ENCODE measurements around the gene CCDC80. TPM values are rescaled to one million over a fixed set of nuclear protein-coding genes. Genes with fewer than 3 reads are reported as not detected.

The CCDC80 gene
- total and polyA plus RNA-seq, 9 of the 15 experiments (the other 6 are each of a cell fraction or from before 2014, with no cell fraction given): 0.17 to 2.0 (median 1.1) TPM

DNA sequence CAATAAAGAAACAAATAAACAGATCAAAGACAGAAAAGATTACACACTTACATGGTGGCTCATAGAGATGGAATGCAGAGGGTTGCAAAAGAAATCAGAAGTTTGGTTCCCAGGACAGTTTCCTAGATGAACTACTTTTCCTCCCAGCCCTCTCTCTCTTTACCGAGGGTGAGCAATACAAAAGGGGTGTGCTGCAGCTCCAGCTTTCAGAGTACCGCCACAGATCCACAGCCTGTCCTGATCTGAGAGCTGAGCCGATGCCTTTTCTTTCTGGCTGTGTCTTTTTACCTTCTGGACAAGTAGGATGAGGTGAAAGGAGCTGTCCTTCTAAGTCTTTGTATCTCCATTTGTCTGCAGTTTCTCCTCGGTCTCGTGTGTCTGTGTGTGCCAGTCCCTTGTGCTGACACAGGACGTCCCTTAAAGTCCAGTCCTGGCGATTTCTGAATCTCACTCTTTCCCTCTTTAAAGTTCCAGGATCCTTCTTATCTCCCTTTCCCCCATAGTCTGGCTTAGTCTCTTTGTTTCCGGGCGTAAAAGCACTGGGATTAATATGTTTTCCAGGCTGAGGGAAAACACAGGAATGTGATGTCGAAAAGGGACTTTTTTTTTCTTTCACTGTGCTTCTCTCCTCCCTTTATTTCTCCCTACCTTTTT, 540 bp downstream of the CCDC80 start:
- intact Hi-C loops (cut with micrococcal nuclease) (loop anchor here (5.0 to 10.0 kb wide), 2 partner anchors 54 to 647 kb away; no protein-coding TSS in a partner anchor), in situ Hi-C loops (cut with MboI) (loop anchor here (10.0 to 25.0 kb wide), 3 partner anchors 94 to 622 kb away; no protein-coding TSS in a partner anchor)
- no peak for ATAC-seq
- Histone ChIP-seq H4K20me1 (replicated peaks; ENCODE audit: control insufficient read depth, insufficient read depth, low read length) (no peaks in the 10 kb centered on the region), H3K79me2 (ENCODE audit: control insufficient read depth, insufficient read depth, low read length) (no peaks in the 10 kb centered on the region), H3K27ac (ENCODE audit: extremely low read depth, low read depth, low read length) (no peak overlapping the region), H3K36me3 (ENCODE audit: control insufficient read depth, insufficient read depth, low read length) (no peaks in the 10 kb centered on the region), H3K27me3 (ENCODE audit: control insufficient read depth in 2 of 2, insufficient read depth in 2 of 2, low read length in 2 of 2) (peaks cover 0 to 7% of the 10 kb centered on the region in 2 experiments; a peak in 2 of 5 replicates), H3K4me2 (ENCODE audit: insufficient read depth, low read length) (peak overlapping the region; percentile 3), H3K9me3 (replicated peaks; ENCODE audit: control insufficient read depth, insufficient read depth, low read depth, low read length) (no peaks in the 10 kb centered on the region), H3K4me3 (no peak overlapping the region), H3K4me1 (replicated peaks in 1 of 2; ENCODE audit: control insufficient read depth in 2 of 2, insufficient read depth in 2 of 2, low read length in 2 of 2) (peaks cover 0 to 7% of the 10 kb centered on the region in 2 experiments; a peak in 3 of 5 replicates), H3K9ac (ENCODE audit: insufficient read depth in 1 of 2, low read depth in 2 of 2, low read length in 2 of 2) (no peak overlapping the region), H2AFZ (ENCODE audit: low read depth, low read length) (peak overlapping the region; percentile 53), H3K9me1 (ENCODE audit: control insufficient read depth, insufficient read depth, low read length) (no peaks in the 10 kb centered on the region)
- no peak for DNase-seq (ENCODE audit: extremely low read depth in 1 of 4, low spot score in 3 of 4)
- 9% methylated on average over 9 of the region's 10 CpGs for WGBS (ENCODE audit: insufficient coverage, low coverage, missing lambda C conversion rate)
- TF ChIP-seq ZNF512 (tag; IDR thresholded peaks at IDR 0.05) (peak; percentile 83), NR2F6 (CRISPR knock-in tag; IDR thresholded peaks at IDR 0.05) (no peak), NONO (IDR thresholded peaks at IDR 0.05; ENCODE audit: low read depth in 2 of 2, low read length in 1 of 2) (peak in 1 of 2 experiments; percentile 36; a peak in 1 of 4 replicates)
- no peak for FAIRE-seq
- ChIA-PET CTCF (ENCODE audit: low intra/inter-chr PET ratio) (interaction anchor here (2.2 kb wide), 1 partner anchor 174 kb away, joined by 9 read pairs; no protein-coding TSS in a partner anchor), POLR2A (no interaction called here)
- BruUV-seq (replicated peaks): no TSS peak

All from K562 (cell line).